Measurements from ENCODE around the gene NTM.

NTM gene

GRCh38 chr11:131373095-131373725 lies 2.8 kb downstream of the NTM start:
- DNase-seq (ENCODE audit: low read depth), result no peak

- DNase-seq (ENCODE audit: low read depth), result no peak
Measured at GRCh38 chr11:131373756-131374155, 3.3 kb downstream of the NTM start.

GRCh38 chr11:131375421-131375820 lies 5.0 kb downstream of the NTM start:
- no peak for DNase-seq (ENCODE audit: low read depth)

- no peak for DNase-seq (ENCODE audit: low read depth)
Measured at GRCh38 chr11:131375915-131376314, 5.5 kb downstream of the NTM start.

GRCh38 chr11:131378931-131379330 lies 8.5 kb downstream of the NTM start:
- no peak for DNase-seq (ENCODE audit: low read depth)

- DNase-seq (ENCODE audit: low read depth), result no peak
Measured at GRCh38 chr11:131385763-131386390, 15.5 kb downstream of the NTM start.

GRCh38 chr11:131386408-131386807 lies 16.0 kb downstream of the NTM start:
- no peak for DNase-seq (ENCODE audit: low read depth)

GRCh38 chr11:131388030-131388429 lies 17.6 kb downstream of the NTM start:
- DNase-seq (ENCODE audit: low read depth), result no peak

- no peak for DNase-seq (ENCODE audit: low read depth)
Measured at GRCh38 chr11:131389582-131389981, 19.2 kb downstream of the NTM start.

- no peak for DNase-seq (ENCODE audit: low read depth)
Measured at GRCh38 chr11:131391176-131391575, 20.8 kb downstream of the NTM start.

GRCh38 chr11:131392528-131393255 lies 22.3 kb downstream of the NTM start:
- no peak for DNase-seq (ENCODE audit: low read depth)

GRCh38 chr11:131393691-131394090 lies 23.3 kb downstream of the NTM start:
- no peak for DNase-seq (ENCODE audit: low read depth)

- no peak for DNase-seq (ENCODE audit: low read depth)
Measured at GRCh38 chr11:131397675-131398074, 27.3 kb downstream of the NTM start.

- no peak for DNase-seq (ENCODE audit: low read depth)
Measured at GRCh38 chr11:131402040-131402439, 31.6 kb downstream of the NTM start.

- DNase-seq (ENCODE audit: low read depth), result no peak
Measured at GRCh38 chr11:131404010-131404409, 33.6 kb downstream of the NTM start.

- DNase-seq (ENCODE audit: low read depth), result no peak
Measured at GRCh38 chr11:131408025-131408640, 37.7 kb downstream of the NTM start.

GRCh38 chr11:131409345-131409744 lies 38.9 kb downstream of the NTM start:
- DNase-seq (ENCODE audit: low read depth), result no peak

GRCh38 chr11:131411636-131412035 lies 41.2 kb downstream of the NTM start:
- DNase-seq (ENCODE audit: low read depth), result no peak

GRCh38 chr11:131412061-131412460 lies 41.6 kb downstream of the NTM start:
- DNase-seq (ENCODE audit: low read depth), result no peak

GRCh38 chr11:131413217-131413616 lies 42.8 kb downstream of the NTM start:
- DNase-seq (ENCODE audit: low read depth), result no peak

- DNase-seq (ENCODE audit: low read depth), result no peak
Measured at GRCh38 chr11:131418189-131418588, 47.8 kb downstream of the NTM start.

- no peak for DNase-seq (ENCODE audit: low read depth)
Measured at GRCh38 chr11:131421066-131421855, 50.8 kb downstream of the NTM start.

All from stimulated activated CD8-positive, alpha-beta memory T cell treated with anti-CD3 and anti-CD28 coated beads, Interleukin-12 subunit alpha, Interleukin-12 subunit beta, amount 100 ng/mL, for 4 hours (primary cell).